ENCODE results near the gene C2CD3.

- TF ChIP-seq CBFB (IDR thresholded peaks at IDR 0.05; ENCODE audit: low read depth) (no peak), ELK1 (IDR thresholded peaks at IDR 0.05; ENCODE audit: low read depth, low read length) (no peak), CTCF (IDR thresholded peaks at IDR 0.05 in 2 of 3, conservative IDR thresholded peaks at IDR 0.05 in 1 of 3; ENCODE audit: control insufficient read depth in 2 of 3, extremely low read depth in 1 of 3, insufficient read depth in 1 of 3, low read depth in 3 of 3, low read length in 3 of 3) (no peak), MXI1 (IDR thresholded peaks at IDR 0.05; ENCODE audit: low read depth, low read length) (peak; percentile 26; the same call in 1 of the 2 replicates)
Observed at GRCh38 chr11:73995247-73995646, 175.6 kb downstream of the C2CD3 start.
